G401 (cell line): ENCODE data around the gene LY6G6C. TPM values are rescaled to one million over a fixed set of nuclear protein-coding genes. Genes with fewer than 3 reads are reported as not detected.
A peak's percentile ranks its signal among the peaks of the same experiment; 100 is the strongest.

ENCODE experiments used
- DNase-seq: peaks from one replicate; pipeline ENCODE4 v3.0.0-alpha.2; 2015; ENCODE audit warnings: low spot score
- in situ Hi-C: cut with HindIII; loops from 2 replicates; pipeline ENCODE4 v1.10.0; 2016; ENCODE audit warnings: low sequenced_read_pairs, mixed read lengths
- total RNA-seq: library from RNA; depleted of rRNA; stranded (reverse); fragments of >200 nt; shearing (Covaris generic); gene quantifications from 2 replicates; pipeline ENCODE4 v1.2.3, GENCODE V29; 2014; rRNA removed

Gene LY6G6C, protein sequence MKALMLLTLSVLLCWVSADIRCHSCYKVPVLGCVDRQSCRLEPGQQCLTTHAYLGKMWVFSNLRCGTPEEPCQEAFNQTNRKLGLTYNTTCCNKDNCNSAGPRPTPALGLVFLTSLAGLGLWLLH
- total RNA-seq, result not detected in 2 replicates

DNA sequence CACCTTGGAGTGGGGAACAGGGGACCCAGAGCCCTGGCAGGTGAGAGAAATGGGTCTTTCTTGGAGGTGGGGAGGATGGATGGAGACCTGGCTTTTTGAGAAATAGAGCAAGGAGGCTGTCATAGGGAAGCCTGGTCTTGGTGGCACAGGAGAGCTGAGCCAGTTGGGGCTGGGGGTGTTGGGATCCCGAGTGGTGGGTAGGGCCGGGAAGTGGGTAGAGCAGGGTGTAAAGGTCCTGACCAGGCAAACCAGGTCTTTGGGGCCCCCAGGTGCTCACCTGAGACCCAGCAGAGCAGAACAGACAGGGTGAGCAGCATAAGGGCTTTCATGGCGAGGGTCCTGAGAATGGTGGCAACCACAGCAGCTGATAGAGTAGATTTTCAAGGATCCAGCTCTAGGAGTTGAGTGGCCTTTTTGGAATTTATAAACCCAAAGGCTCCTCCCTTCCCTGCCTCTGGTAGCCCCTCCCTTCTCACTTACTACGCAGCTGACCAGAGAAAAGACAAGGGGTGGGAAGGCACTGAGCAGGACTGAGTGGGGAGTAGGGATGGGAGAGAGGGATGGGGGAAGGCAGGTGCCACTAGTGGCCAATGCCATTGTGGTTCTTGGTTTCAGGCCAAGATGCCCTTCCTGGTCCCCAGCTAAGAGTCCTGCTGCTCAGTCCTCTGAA lies at the start of gene LY6G6C:
LY6G6C (minus strand) TSS at position 396 of the 670 bp plus-strand sequence; CDS start at position 329, 67 bp downstream.
- in situ Hi-C loops, result no loop called here
- DNase-seq, result no peak

DNA sequence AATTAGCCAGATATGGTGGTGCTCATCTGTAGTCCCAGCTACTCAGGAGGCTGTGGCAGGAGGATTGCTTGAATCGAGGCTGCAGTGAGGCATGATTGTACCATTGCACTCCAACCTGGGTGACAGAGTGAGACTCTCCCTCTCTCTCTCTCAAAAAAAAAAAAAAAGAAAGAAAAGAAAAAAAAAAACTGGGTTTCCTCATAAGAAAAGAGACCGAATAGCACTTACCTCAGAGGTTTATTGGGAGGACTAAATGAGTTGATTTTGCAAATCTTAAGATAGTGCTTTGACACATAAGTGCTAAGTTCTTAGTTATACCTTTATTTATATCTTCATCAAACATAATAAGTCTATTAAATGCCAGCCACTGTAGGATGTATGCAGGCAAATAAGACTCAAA lies 49.3 kb upstream of the LY6G6C start:
- no peak for DNase-seq
- in situ Hi-C loops, result no loop called here

DNA sequence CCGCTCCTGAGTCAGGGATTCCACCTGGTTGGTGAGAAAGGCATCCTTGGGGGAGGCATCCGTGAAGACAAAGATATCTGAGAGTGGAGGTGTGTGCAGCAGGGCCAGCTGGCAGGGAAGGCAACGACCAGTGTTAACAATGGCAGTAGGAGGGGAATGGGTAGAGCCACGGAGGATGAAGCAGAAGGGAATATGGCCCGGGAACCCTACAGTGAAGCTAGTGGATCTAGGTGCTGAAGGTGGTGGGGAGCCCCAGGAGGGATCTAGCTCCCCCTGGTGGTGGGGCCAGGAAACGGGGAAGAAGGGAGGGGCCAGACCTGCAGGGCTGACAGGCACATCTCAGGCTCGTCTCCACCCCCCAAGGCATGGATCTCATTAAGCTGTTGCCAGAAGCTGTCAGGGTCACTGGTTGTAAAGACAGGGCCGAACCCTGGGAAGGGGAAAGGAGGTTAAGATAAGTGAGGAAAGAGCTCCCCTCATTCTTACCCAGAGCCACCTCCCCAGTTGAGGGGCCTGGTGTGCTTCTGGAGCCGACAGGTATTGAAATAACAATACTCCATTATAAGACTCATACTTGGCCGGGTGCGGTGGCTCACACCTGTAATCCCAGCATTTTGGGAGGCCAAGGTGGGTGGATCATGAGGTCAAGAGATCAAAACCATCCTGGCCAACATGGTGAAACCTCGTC lies 48.3 kb upstream of the LY6G6C start:
- peak; percentile 29 for DNase-seq

DNA sequence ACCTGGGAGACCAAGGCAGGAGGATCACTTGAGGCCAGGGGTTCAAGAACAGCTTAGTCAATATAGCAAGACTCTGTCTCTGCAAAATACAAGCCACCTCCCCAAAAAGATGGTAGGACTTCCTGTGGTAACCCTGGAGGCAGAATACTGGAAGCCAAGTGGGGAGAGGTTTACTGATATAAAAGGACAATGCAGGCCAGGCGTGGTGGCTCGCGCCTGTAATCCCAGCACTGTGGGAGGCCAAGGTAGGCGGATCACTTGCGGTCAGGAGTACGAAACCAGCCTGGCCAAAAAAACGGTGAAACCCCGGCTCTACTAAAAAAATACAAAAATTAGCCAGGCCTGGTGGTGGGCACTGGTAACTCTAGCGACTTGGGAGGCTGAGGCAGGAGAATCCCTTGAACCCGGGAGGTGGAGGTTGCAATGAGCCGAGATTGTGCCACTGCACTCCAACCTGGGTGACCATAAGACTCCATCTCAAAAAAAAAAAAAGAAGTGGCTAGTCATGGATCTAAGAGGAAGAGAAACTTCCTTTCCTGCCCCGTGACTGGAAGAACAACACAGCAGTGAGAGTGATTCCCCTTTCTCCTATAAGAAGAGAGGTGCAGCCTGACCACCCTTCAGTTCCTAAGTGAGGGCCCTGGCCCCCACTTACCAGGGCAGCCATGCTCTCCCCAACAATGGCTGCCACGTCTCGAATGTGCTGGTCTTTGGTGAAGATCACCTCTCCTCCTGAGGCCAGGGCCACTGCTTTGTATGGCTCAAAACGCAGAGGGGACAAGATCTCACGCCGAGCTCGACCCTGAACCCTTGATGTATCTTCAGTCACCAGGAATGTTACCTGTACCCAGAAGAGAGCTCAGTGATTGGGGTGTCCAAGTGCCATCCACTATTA lies 47.1 kb upstream of the LY6G6C start:
- in situ Hi-C loops, result no loop called here

More for the DNA sequence above, 48.3 kb upstream of the LY6G6C start:
- in situ Hi-C loops, result no loop called here

DNA sequence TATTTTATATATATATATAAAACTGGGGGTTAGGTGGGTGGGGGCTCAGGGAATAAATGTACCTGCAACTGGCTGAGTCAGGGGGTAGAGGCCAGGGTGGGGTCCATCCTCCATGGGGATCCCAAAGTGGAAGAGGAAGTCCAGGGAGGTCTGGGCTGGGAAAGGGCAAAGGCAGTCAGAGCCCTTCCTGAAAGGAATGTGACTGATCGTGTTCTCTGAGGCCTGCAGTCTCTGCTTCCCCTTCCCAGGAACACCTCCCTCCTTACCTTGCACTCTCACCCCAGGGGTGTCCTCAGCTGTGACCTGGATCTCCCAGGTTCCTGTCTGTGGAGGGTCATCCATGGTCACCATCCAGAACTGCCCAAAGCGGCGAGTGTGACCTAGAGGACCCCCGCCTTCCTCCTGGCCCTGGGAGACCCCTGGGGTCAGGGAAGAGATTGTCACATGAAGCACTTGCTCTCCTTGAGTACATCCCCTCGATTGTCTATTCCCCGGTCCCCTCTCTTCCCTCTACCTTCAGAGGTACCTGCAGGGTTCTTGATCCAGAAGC lies 45.6 kb upstream of the LY6G6C start:
- in situ Hi-C loops, result no loop called here
- DNase-seq, result no peak

More for the DNA sequence above, 47.1 kb upstream of the LY6G6C start:
- no peak for DNase-seq

DNA sequence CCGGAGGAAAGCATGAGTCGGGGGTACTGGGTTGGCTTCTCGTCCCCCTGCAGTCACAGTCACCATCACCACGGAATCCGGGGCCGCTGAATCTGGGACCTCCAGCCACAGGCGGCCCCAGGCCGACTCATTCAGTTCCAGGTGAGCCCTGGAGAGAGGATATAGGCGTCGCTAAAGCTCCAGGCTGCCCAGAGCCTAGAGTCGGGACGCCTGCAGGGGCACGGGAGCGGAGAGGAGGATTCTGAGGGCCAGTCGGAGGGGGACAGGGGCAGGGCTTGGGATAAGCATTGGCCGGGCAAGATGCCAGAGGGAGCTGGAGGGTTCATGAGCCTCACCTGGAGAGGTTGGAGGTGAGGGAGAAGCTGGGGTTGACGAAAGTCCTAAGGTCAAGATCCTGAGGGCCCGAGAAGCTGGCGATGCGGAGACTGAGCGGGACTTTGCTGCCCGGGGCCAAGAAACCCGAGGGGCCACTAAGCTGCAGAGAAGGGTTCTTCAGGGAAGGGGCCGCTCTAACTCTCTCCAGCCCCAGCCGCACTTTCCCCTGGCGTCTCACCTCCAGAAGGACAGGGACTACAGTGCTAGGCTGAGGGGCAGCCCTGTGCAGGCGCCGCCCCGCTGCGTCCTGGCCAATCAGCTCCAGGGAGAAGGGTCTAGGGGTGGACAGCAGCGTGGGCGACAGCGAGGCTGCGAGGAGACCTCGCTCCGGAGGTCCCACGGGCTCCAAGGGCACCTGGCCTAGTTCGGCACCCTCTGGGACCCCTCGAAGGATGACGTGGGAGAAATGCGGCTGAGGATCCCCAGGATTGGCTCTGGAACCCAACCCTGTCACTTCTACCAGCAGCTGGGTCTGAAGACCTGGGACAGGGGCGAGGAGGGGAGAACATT lies 44.6 kb upstream of the LY6G6C start:
- no peak for DNase-seq

DNA sequence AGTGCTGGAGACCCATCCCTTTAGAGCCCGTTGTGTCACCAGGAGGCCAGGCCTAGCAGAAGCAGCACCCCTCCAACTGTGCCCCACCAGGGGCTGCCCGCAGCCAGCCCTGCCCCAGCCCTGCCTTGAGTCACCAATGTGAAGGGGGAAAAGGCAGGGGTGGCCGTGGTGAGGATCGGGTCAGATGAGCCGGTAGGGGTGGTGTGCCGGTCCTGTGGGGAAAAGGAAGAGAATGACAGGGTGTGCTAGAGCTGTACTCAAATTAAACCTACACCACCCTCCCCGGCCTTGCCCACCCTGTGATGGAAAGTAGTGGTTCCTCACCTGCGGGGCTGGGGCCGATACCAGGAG lies 44.0 kb upstream of the LY6G6C start:
- DNase-seq, result no peak
- in situ Hi-C loops, result no loop called here

More for the DNA sequence above, 44.6 kb upstream of the LY6G6C start:
- in situ Hi-C loops, result no loop called here

DNA sequence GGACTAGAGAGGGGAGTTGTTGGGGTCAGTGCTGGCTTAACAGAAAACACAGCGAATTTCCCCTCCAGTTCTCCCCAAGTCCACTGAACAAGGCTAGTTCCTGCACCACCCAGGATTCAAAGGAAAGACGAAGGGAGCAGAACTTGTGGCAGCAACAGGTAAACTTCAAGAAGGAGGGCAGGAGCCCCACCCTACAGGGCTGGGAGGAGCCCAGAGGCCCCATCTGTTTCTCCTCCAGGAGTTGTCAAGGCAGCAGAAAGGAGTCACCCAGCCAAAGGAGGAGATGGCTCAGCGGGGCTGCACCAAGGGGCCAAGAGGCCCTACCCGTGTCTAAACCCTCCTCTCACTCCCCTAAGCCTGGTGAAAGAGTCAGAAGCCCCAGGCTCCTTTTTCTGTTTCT lies 42.7 kb upstream of the LY6G6C start:
- DNase-seq, result no peak
- in situ Hi-C loops, result no loop called here

DNA sequence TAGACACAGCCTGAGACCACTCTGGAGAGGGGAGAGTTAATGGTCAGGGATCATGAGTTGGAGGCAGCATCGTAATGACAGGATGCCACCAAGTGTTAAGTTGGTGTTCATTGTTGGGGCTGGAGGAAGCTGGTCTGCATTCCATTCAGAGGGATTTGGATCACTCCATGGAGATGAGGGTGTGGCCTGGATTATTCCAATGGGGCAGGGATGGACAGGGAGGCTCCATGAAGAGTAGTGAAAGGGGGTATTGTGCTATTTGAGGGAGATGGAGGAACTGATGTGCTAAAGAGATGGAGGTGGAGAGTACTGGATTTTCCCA lies 42.0 kb upstream of the LY6G6C start:
- DNase-seq, result peak; percentile 53
- in situ Hi-C loops, result no loop called here

DNA sequence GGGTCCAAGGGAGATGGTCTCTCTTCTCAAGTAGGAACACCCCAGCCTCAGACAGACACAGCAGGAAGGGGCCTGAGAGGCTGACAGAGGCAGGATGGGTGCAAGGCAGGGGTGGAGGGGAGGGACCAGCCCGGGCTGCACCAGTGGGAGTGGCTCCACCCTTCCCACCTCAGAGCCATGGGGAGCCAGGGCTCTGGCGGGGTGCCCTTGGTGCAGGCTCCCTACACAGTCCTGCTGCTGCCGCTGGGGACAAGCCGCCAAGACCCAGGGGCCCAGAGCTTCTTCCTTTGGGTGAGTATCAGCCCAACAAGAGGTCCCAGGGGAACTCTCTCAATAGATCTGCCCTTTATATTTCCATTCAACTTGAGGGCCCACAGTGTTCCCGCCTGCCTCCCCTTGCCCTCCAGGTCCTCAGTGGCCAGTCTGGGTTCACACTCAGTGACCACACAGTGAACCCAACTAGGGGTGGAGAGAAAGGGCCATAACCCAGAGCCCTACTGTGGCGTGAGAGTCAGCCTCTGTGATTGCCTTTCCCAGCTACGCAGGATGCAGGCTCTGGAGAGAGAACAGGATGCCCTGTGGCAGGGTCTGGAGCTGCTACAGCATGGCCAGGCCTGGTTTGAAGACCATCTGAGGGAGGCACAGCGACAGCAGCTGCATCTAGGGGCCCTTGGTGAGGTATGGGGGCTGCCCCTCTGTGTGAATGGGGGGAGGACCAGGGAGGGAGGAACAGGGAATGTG lies 41.5 kb upstream of the LY6G6C start:
- no peak for DNase-seq
- in situ Hi-C loops, result no loop called here

DNA sequence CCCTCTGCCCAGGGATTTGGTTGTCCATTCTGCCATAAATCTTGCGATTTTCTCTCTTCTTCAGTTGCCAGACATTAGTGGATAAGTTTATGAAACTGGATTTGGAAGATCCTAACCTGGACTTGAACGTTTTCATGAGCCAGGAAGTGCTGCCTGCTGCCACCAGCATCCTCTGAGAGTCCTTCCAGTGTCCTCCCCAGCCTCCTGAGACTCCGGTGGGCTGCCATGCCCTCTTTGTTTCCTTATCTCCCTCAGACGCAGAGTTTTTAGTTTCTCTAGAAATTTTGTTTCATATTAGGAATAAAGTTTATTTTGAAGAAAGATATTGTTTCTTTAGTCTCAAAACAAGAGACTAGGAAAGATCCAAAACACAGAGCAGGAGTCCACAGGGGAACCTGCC lies 40.8 kb upstream of the LY6G6C start, which contains the start of gene SAPCD1:
SAPCD1 (plus strand) TSS at position 301 of the 400 bp plus-strand sequence. CDS start 399 bp downstream, outside the sequence.
- in situ Hi-C loops, result no loop called here
- no peak for DNase-seq

DNA sequence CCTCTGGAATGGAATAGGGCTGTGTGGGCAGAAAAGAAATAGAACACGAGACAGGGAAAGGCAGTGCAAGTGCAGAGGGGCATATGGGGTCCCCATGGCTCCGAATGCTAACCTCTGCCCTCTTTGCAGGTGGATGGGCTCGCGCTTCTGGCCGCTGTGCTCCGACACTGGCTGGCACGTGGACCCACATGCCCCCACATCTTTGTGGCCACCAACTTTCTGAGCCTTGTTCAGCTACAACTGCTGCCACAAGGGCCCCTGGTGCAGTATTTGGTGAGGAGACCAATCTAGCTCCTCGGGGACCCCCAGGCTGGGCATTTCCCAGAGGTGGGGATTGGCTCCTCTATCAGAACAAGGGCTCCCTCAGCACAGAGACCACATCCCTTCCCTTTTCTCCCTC lies 39.8 kb upstream of the LY6G6C start:
- in situ Hi-C loops, result no loop called here
- DNase-seq, result no peak

DNA sequence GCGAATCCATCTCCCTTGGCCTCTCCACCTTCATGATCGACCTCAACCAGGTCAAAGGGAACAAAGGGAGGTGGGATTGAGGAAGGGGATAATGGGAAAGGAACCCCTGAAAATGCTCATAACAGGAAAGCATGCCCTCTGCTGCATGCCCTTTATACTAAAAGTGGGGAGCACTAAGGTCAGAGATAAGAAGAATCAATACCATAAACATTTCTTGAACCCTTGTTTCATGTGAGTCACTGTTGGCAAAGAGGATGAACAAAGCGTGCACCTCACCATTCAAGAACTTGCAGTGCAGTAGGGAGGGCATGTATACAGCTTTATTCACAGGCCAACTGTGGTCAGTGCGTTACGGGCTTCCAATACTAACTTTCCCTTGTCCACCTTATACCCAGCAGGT lies 39.2 kb upstream of the LY6G6C start:
- no peak for DNase-seq
- in situ Hi-C loops, result no loop called here

DNA sequence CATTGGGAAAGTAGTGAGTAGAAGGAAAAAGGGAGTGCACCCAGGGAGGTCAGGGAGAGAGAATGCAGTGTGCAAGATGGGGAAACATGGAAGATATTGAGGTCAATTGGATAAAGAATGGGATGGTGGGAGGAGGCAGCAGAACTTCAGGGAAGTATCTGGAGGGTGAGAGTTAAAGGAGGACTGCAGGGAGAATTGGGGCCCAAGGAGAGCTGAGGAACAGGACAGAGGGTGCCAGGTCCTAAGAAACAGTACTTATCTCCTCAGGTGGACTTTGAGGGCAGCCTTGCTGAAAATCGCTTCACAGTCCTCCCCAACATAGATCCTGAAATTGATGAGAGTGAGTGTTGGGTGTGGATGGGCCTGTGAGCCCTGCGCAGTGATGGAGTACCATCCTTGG lies 36.7 kb upstream of the LY6G6C start:
- in situ Hi-C loops, result no loop called here
- no peak for DNase-seq

DNA sequence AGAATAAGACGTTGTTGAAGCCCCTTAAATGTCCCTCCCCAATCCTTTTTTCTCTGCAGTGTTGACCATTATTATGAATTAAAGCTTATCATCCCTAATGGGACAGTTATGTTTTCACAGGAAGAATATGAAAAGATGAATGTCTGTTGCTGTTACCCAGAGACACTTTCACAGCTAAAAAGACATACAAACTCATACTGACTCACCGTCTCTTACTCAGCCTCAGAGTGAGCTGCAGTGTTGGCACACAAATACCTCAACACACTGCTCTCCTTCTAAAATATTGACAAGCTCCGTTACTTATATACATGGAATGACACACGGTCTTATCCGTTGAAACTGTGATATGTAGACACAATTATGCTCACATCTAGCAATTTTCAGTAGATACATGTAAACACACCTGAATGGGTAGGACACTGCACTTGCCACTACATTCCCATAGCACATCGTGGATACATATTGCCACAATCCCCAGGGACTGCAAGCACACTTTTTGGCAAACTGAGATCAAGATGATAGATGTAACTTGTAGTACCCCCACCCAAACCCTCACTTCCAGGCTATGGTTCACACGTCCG lies 31.3 kb upstream of the LY6G6C start:
- in situ Hi-C loops, result no loop called here

DNA sequence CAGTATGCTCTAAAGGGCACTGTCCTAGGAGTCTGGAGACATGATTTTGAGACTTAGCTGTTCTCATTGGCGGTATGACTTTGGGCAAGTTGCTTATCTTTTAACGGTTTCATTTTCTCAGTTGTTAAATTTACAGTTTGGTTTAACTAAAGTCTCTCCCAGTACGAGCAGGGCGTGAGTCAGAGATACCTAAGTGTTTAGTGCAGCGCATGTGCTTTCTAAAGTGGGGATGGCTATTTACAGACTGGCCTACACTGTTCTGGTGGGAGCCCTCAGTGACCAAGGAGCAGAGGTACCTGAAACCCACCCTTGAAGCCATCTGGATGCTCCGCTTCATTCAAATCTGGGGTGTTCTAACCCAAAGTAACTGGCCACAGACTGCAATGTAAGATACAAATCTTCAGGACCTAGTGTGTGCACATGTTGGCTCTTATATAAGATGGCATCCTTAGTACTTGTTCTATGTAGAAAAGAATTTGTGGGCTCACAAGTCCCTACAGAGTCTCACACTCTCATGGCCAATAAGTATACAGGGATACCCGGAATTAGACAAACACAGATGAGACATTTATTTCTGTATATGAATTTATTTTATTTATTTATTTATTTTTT lies 29.0 kb upstream of the LY6G6C start:
- in situ Hi-C loops, result no loop called here
- DNase-seq, result no peak

More for the DNA sequence above, 31.3 kb upstream of the LY6G6C start:
- no peak for DNase-seq
